ENCODE measurements around the gene RFC4. TPM values are rescaled to one million over a fixed set of nuclear protein-coding genes. Genes with fewer than 3 reads are reported as not detected.

Gene RFC4
- total and polyA plus RNA-seq, 2 of the 13 experiments (the other 11 are each of a cell fraction or from before 2014, with no cell fraction given): 18.5 to 103 TPM

DNA sequence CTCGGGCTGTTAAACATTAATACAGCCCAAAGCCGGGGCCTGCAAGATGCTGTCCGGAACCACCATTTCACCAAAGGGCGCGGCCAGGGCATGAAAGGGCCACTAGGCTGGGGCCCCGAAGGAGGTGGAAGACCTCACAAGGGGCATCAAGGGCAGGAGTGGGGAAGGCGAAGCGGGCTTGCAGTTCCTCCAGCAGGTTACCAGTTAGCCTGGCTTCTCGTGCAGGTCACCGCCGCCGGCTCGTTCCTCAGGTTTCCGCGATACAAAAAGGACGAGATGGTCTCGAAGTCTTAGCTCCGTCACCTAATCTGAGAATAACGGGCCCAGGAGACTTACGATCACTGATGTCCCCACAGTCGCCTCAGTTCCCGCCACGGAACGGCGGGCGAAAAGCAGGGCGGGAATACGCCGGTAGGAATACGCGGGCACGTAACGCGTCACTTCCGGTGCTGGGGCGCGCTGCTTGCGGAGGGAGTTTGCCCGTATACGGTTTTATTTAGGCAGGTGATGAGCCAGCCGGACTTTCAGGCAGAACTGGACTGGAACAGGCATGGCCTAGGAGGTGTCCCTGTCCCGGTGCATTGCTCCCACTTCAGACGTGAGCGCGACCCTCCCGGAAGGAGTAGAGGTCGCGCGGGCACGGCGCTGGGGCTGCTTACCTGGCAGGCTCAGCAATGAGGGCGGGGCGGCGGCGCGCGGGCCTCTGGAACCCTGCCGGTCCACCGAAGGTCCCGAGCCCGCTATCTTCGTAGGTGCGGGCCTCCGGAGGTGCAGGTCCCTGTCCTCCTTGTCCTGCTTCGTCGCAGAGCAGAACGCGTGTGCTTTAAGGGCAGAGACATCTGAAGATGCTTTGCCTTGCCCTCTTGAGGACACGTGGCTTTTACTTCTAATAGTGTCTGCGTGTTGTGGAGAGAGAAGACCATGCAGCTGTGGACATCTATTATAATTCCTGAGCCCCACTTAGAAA is at the start of gene RFC4 (continued):
- TF ChIP-seq, protein P1, sequence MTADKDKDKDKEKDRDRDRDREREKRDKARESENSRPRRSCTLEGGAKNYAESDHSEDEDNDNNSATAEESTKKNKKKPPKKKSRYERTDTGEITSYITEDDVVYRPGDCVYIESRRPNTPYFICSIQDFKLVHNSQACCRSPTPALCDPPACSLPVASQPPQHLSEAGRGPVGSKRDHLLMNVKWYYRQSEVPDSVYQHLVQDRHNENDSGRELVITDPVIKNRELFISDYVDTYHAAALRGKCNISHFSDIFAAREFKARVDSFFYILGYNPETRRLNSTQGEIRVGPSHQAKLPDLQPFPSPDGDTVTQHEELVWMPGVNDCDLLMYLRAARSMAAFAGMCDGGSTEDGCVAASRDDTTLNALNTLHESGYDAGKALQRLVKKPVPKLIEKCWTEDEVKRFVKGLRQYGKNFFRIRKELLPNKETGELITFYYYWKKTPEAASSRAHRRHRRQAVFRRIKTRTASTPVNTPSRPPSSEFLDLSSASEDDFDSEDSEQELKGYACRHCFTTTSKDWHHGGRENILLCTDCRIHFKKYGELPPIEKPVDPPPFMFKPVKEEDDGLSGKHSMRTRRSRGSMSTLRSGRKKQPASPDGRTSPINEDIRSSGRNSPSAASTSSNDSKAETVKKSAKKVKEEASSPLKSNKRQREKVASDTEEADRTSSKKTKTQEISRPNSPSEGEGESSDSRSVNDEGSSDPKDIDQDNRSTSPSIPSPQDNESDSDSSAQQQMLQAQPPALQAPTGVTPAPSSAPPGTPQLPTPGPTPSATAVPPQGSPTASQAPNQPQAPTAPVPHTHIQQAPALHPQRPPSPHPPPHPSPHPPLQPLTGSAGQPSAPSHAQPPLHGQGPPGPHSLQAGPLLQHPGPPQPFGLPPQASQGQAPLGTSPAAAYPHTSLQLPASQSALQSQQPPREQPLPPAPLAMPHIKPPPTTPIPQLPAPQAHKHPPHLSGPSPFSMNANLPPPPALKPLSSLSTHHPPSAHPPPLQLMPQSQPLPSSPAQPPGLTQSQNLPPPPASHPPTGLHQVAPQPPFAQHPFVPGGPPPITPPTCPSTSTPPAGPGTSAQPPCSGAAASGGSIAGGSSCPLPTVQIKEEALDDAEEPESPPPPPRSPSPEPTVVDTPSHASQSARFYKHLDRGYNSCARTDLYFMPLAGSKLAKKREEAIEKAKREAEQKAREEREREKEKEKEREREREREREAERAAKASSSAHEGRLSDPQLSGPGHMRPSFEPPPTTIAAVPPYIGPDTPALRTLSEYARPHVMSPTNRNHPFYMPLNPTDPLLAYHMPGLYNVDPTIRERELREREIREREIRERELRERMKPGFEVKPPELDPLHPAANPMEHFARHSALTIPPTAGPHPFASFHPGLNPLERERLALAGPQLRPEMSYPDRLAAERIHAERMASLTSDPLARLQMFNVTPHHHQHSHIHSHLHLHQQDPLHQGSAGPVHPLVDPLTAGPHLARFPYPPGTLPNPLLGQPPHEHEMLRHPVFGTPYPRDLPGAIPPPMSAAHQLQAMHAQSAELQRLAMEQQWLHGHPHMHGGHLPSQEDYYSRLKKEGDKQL (CRISPR knock-in tag; IDR thresholded peaks at IDR 0.05; ENCODE audit: low read depth): peak; percentile 31; the same call in 1 of the 2 replicates
- TF ChIP-seq MEIS1 (CRISPR knock-in tag; IDR thresholded peaks at IDR 0.05; ENCODE audit: borderline replicate concordance) (peak; percentile 55), KMT2B (CRISPR knock-in tag; IDR thresholded peaks at IDR 0.05) (peak; percentile 98), ZNF747 (CRISPR knock-in tag; IDR thresholded peaks at IDR 0.05; ENCODE audit: borderline replicate concordance) (peak; percentile 95), MYNN (CRISPR knock-in tag; IDR thresholded peaks at IDR 0.05; ENCODE audit: low read depth) (no peak), ZNF746 (CRISPR knock-in tag; IDR thresholded peaks at IDR 0.05) (0 out of 2 replicates have a peak, but pooled peaks have one; percentile 48), SRSF4 (IDR thresholded peaks at IDR 0.05; ENCODE audit: low read depth, low read length, poor library complexity, severe bottlenecking) (no peak), ZNF781 (CRISPR knock-in tag; IDR thresholded peaks at IDR 0.05; ENCODE audit: borderline replicate concordance, not compliant biosample characterization) (peak; percentile 93), DPF2 (CRISPR knock-in tag; IDR thresholded peaks at IDR 0.05; ENCODE audit: borderline replicate concordance, low read depth) (no peak), ASH2L (IDR thresholded peaks at IDR 0.05; ENCODE audit: insufficient read length, low read depth, low read length) (peak; percentile 95), NAIF1 (CRISPR knock-in tag; IDR thresholded peaks at IDR 0.05; ENCODE audit: borderline replicate concordance) (peak; percentile 97), ETV5 (CRISPR knock-in tag; IDR thresholded peaks at IDR 0.05; ENCODE audit: borderline replicate concordance) (peak; percentile 81), ZNF441 (CRISPR knock-in tag; IDR thresholded peaks at IDR 0.05; ENCODE audit: borderline replicate concordance) (peak; percentile 65; the same call in 1 of the 2 replicates), RBAK (CRISPR knock-in tag; IDR thresholded peaks at IDR 0.05) (no peak), SETDB1 (CRISPR knock-in tag; IDR thresholded peaks at IDR 0.05; ENCODE audit: borderline replicate concordance) (no peak)
- TF ChIP-seq, protein P2, sequence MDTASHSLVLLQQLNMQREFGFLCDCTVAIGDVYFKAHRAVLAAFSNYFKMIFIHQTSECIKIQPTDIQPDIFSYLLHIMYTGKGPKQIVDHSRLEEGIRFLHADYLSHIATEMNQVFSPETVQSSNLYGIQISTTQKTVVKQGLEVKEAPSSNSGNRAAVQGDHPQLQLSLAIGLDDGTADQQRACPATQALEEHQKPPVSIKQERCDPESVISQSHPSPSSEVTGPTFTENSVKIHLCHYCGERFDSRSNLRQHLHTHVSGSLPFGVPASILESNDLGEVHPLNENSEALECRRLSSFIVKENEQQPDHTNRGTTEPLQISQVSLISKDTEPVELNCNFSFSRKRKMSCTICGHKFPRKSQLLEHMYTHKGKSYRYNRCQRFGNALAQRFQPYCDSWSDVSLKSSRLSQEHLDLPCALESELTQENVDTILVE (CRISPR knock-in tag; IDR thresholded peaks at IDR 0.05): peak; percentile 85
- TF ChIP-seq, protein P3, sequence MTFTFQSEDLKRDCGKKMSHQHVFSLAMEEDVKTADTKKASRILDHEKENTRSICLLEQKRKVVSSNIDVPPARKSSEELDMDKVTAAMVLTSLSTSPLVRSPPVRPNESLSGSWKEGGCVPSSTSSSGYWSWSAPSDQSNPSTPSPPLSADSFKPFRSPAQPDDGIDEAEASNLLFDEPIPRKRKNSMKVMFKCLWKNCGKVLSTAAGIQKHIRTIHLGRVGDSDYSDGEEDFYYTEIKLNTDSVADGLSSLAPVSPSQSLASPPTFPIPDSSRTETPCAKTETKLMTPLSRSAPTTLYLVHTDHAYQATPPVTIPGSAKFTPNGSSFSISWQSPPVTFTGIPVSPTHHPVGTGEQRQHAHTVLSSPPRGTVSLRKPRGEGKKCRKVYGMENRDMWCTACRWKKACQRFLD (CRISPR knock-in tag; IDR thresholded peaks at IDR 0.05; ENCODE audit: borderline replicate concordance): peak; percentile 79; the same call in 1 of the 2 replicates
- TF ChIP-seq, protein P4, sequence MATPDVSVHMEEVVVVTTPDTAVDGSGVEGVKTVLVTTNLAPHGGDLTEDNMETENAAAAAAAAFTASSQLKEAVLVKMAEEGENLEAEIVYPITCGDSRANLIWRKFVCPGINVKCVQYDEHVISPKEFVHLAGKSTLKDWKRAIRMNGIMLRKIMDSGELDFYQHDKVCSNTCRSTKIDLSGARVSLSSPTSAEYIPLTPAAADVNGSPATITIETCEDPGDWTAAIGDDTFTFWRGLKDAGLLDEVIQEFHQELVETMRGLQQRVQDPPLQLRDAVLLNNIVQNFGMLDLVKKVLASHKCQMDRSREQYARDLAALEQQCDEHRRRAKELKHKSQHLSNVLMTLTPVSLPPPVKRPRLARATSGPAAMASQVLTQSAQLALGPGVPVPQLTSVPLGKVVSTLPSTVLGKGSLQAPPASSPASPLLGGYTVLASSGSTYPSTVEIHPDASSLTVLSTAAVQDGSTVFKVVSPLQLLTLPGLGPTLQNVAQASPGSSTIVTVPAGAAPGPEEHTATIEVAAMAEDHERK (CRISPR knock-in tag; IDR thresholded peaks at IDR 0.05; ENCODE audit: low read depth): peak; percentile 98

Data from HepG2 (cell line).